ENCODE results near the gene ZNF787. TPM values are rescaled to one million over a fixed set of nuclear protein-coding genes. Genes with fewer than 3 reads are reported as not detected.
"Not testable (repeated sequence)": the region's sequence is repeated elsewhere in the genome, so short reads cannot be mapped to it uniquely, and the experiment has no call there.

ZNF787 gene
- total RNA-seq, 1 donor from 2014 or later: 32.6 TPM

GRCh38 chr19:56106397-56106849, 14.7 kb downstream of the ZNF787 start:
- Histone ChIP-seq H3K27me3 (ENCODE audit: control insufficient read depth, insufficient read depth, low read length) (no peaks in the 10 kb centered on the region), H3K4me3 (ENCODE audit: low read depth, low read length) (no peak overlapping the region), H3K36me3 (ENCODE audit: control insufficient read depth, insufficient read depth, low read length) (peaks cover 5% of the 10 kb centered on the region)
- FAIRE-seq: no peak
- DNase-seq (ENCODE audit: low read depth): no peak
- TF ChIP-seq CTCF (IDR thresholded peaks at IDR 0.05; ENCODE audit: insufficient read depth, low read length, severe bottlenecking): no peak

GRCh38 chr19:56105831-56106396, 15.2 kb downstream of the ZNF787 start:
- not testable (repeated sequence) for H3K4me3 ChIP-seq (ENCODE audit: low read depth, low read length); H3K27me3 ChIP-seq (ENCODE audit: control insufficient read depth, insufficient read depth, low read length); FAIRE-seq; DNase-seq (ENCODE audit: low read depth); H3K36me3 ChIP-seq (ENCODE audit: control insufficient read depth, insufficient read depth, low read length)

GRCh38 chr19:56105090-56105701, 15.9 kb downstream of the ZNF787 start:
- peak; percentile 83 for TF ChIP-seq CTCF (IDR thresholded peaks at IDR 0.05; ENCODE audit: insufficient read depth, low read length, severe bottlenecking)
- FAIRE-seq (no peak), DNase-seq (ENCODE audit: low read depth) (peak; percentile 56)
- Histone ChIP-seq H3K4me3 (ENCODE audit: low read depth, low read length) (no peak overlapping the region), H3K36me3 (ENCODE audit: control insufficient read depth, insufficient read depth, low read length) (peaks cover 7% of the 10 kb centered on the region), H3K27me3 (ENCODE audit: control insufficient read depth, insufficient read depth, low read length) (no peaks in the 10 kb centered on the region)

GRCh38 chr19:56104423-56104822, 16.7 kb downstream of the ZNF787 start:
- H3K4me3 ChIP-seq (ENCODE audit: low read depth, low read length): no peak overlapping the region
- no peak for TF ChIP-seq CTCF (IDR thresholded peaks at IDR 0.05; ENCODE audit: insufficient read depth, low read length, severe bottlenecking)
- DNase-seq (ENCODE audit: low read depth): no peak
- H3K27me3 ChIP-seq (ENCODE audit: control insufficient read depth, insufficient read depth, low read length): no peaks in the 10 kb centered on the region
- H3K36me3 ChIP-seq (ENCODE audit: control insufficient read depth, insufficient read depth, low read length): peaks cover 12% of the 10 kb centered on the region
- FAIRE-seq: no peak

GRCh38 chr19:56103027-56103614, 18.0 kb downstream of the ZNF787 start:
- H3K27me3 ChIP-seq (ENCODE audit: control insufficient read depth, insufficient read depth, low read length): no peaks in the 10 kb centered on the region
- TF ChIP-seq CTCF (IDR thresholded peaks at IDR 0.05; ENCODE audit: insufficient read depth, low read length, severe bottlenecking): no peak
- DNase-seq (ENCODE audit: low read depth): no peak

GRCh38 chr19:56101746-56102535, 19.2 kb downstream of the ZNF787 start:
- no peak for FAIRE-seq
- no peak for TF ChIP-seq CTCF (IDR thresholded peaks at IDR 0.05; ENCODE audit: insufficient read depth, low read length, severe bottlenecking)
- no peak overlapping the region for H3K4me3 ChIP-seq (ENCODE audit: low read depth, low read length)
- peaks cover 16% of the 10 kb centered on the region for H3K36me3 ChIP-seq (ENCODE audit: control insufficient read depth, insufficient read depth, low read length)
- H3K27me3 ChIP-seq (ENCODE audit: control insufficient read depth, insufficient read depth, low read length): no peaks in the 10 kb centered on the region
- DNase-seq (ENCODE audit: low read depth): no peak

More at GRCh38 chr19:56103027-56103614, 18.0 kb downstream of the ZNF787 start:
- H3K4me3 ChIP-seq (ENCODE audit: low read depth, low read length): no peak overlapping the region
- peaks cover 15% of the 10 kb centered on the region for H3K36me3 ChIP-seq (ENCODE audit: control insufficient read depth, insufficient read depth, low read length)
- no peak for FAIRE-seq
